RPMI7951 (cell line): ENCODE data around the gene SMPD1. TPM values are rescaled to one million over a fixed set of nuclear protein-coding genes. Genes with fewer than 3 reads are reported as not detected.
"Not testable (repeated sequence)": the region's sequence is repeated elsewhere in the genome, so short reads cannot be mapped to it uniquely, and the experiment has no call there.

Source experiments
- DNase-seq: peaks from one replicate; pipeline ENCODE4 v3.0.0-alpha.2; 2012; ENCODE audit warnings: low read depth
- total RNA-seq: library from RNA; depleted of rRNA; stranded (reverse); fragments of >200 nt; shearing (Covaris generic); gene quantifications from 2 replicates; pipeline ENCODE4 v1.2.3, GENCODE V29; 2014

SMPD1 gene
- total RNA-seq, 1 experiment from 2014 or later = 45.3 TPM

- no peak for DNase-seq
Observed at GRCh38 chr11:6388748-6389147, 1.5 kb upstream of the SMPD1 start.

GRCh38 chr11:6390718-6391469, 620 bp downstream of the SMPD1 start:
- no peak for DNase-seq

GRCh38 chr11:6391537-6392134, 1.4 kb downstream of the SMPD1 start:
- no peak for DNase-seq

GRCh38 chr11:6392251-6392650, 2.0 kb downstream of the SMPD1 start:
- not testable (repeated sequence) for DNase-seq

GRCh38 chr11:6393989-6394670, 3.9 kb downstream of the SMPD1 start:
- no peak for DNase-seq

GRCh38 chr11:6395470-6396060, 5.3 kb downstream of the SMPD1 start:
- DNase-seq = no peak

- no peak for DNase-seq
Observed at GRCh38 chr11:6397156-6397555, 6.9 kb downstream of the SMPD1 start.

GRCh38 chr11:6397636-6398035, 7.4 kb downstream of the SMPD1 start:
- no peak for DNase-seq

GRCh38 chr11:6400431-6401345, 10.4 kb downstream of the SMPD1 start:
- DNase-seq = no peak

- no peak for DNase-seq
Observed at GRCh38 chr11:6401464-6401863, 11.2 kb downstream of the SMPD1 start.

- no peak for DNase-seq
Observed at GRCh38 chr11:6402061-6402470, 11.8 kb downstream of the SMPD1 start.

- DNase-seq = no peak
Observed at GRCh38 chr11:6402561-6402981, 12.3 kb downstream of the SMPD1 start.

- DNase-seq = no peak
Observed at GRCh38 chr11:6403539-6403938, 13.3 kb downstream of the SMPD1 start.

- no peak for DNase-seq
Observed at GRCh38 chr11:6404342-6405051, 14.2 kb downstream of the SMPD1 start.

- DNase-seq = no peak
Observed at GRCh38 chr11:6405052-6405667, 14.9 kb downstream of the SMPD1 start.

- DNase-seq = no peak
Observed at GRCh38 chr11:6405846-6406245, 15.6 kb downstream of the SMPD1 start.

GRCh38 chr11:6406370-6406769, 16.1 kb downstream of the SMPD1 start:
- DNase-seq = no peak

GRCh38 chr11:6410695-6411430, 20.6 kb downstream of the SMPD1 start:
- no peak for DNase-seq

GRCh38 chr11:6411594-6412031, 21.3 kb downstream of the SMPD1 start:
- no peak for DNase-seq

GRCh38 chr11:6413791-6414201, 23.5 kb downstream of the SMPD1 start:
- DNase-seq = no peak
